SK-N-SH (cell line): ENCODE measurements around the gene PAWR. TPM values are rescaled to one million over a fixed set of nuclear protein-coding genes. Genes with fewer than 3 reads are reported as not detected.

Experiments used
- CTCF ChIA-PET: fragments of 300-600, 350-600 bp; formaldehyde crosslinking; extraction: SDS; loops from one replicate; lab custom pipeline; 2021; lab: Yijun Ruan, JAX
- POLR2A ChIA-PET: fragments of 350-600 bp; sonication (Branson Sonifier 250); formaldehyde crosslinking; extraction: SDS; loops from one replicate; lab custom pipeline; 2020; ENCODE audit warnings: antibody characterized with exemption, inconsistent platforms; lab: Yijun Ruan, JAX
- DNase-seq: peaks from one replicate; pipeline ENCODE4 v3.0.0; 2012
- H2AFZ ChIP-seq: fragments of 200-600 bp; sonication (generic); 2 replicates; pipeline ENCODE4 v1.8.1; 2016; ENCODE audit warnings: antibody characterized with exemption, mild to moderate bottlenecking, low read depth
- H3F3A ChIP-seq: fragments of 200-600 bp; sonication (generic); replicated peaks from 2 replicates; pipeline ENCODE3; 2016; ENCODE audit warnings: antibody characterized with exemption, mild to moderate bottlenecking; ENCODE audit not compliant: insufficient read depth
- H3K27ac ChIP-seq, 2 experiments: fragments of 200-500 bp in 1 of 2; fragments of 200-600 bp in 1 of 2; sonication (Bioruptor generic) in 1 of 2; sonication (generic), shearing (Covaris generic) in 1 of 2; 2 replicates each; pipeline versions ENCODE4 v1.5.1 to v1.6.1; 2014 to 2016; ENCODE audit warnings: low read depth in 2 of 2, inconsistent platforms in 1 of 2, low read length in 1 of 2, mild to moderate bottlenecking in 1 of 2, mixed read lengths in 1 of 2
- H3K27me3 ChIP-seq: fragments of 200-600 bp; sonication (generic), shearing (Covaris generic); 2 replicates; pipeline ENCODE4 v1.6.1; 2016; ENCODE audit warnings: mixed run types; ENCODE audit not compliant: insufficient read depth
- H3K36me3 ChIP-seq, 2 experiments: fragments of 200-500 bp in 1 of 2; fragments of 200-600 bp in 1 of 2; sonication (Bioruptor generic) in 1 of 2; sonication (generic) in 1 of 2; replicated peaks in 1 of 2; 2 replicates each; pipeline versions ENCODE3 to v1.5.1; 2014 to 2016; ENCODE audit warnings: low read length in 1 of 2, mild to moderate bottlenecking in 1 of 2; ENCODE audit not compliant: insufficient read depth in 2 of 2, control insufficient read depth in 1 of 2
- H3K4me1 ChIP-seq, 2 experiments: fragments of 200-500 bp in 1 of 2; fragments of 200-600 bp in 1 of 2; sonication (Bioruptor generic) in 1 of 2; sonication (generic), shearing (Covaris generic) in 1 of 2; 2 replicates each; pipeline versions ENCODE4 v1.5.1 to v1.6.1; 2014 to 2016; ENCODE audit warnings: low read depth in 1 of 2, low read length in 1 of 2, mixed run types in 1 of 2; ENCODE audit not compliant: insufficient read depth in 2 of 2, control insufficient read depth in 1 of 2
- H3K4me2 ChIP-seq: fragments of 200-600 bp; sonication (generic), shearing (Covaris generic); 2 replicates; pipeline ENCODE4 v1.6.1; 2017; ENCODE audit warnings: mixed run types
- H3K4me3 ChIP-seq, 2 experiments: fragments of 200-500 bp in 1 of 2; fragments of 200-600 bp in 1 of 2; sonication (Bioruptor generic) in 1 of 2; sonication (generic), shearing (Covaris generic) in 1 of 2; 2 replicates each; pipeline versions ENCODE4 v1.5.1 to v1.8.1; 2014 to 2016; ENCODE audit warnings: low read depth in 2 of 2, inconsistent platforms in 1 of 2, low read length in 1 of 2, mild to moderate bottlenecking in 1 of 2, mixed read lengths in 1 of 2, moderate library complexity in 1 of 2
- H3K79me2 ChIP-seq: fragments of 200-600 bp; sonication (generic); 2 replicates; pipeline ENCODE4 v1.8.1; 2017; ENCODE audit warnings: mild to moderate bottlenecking; ENCODE audit not compliant: insufficient read depth
- H3K9ac ChIP-seq: fragments of 200-600 bp; sonication (generic); 2 replicates; pipeline ENCODE4 v1.6.1; 2017; ENCODE audit warnings: mixed run types
- H3K9me2 ChIP-seq: fragments of 200-600 bp; sonication (generic); 2 replicates; pipeline ENCODE4 v1.6.1; 2017; ENCODE audit warnings: mixed run types
- H3K9me3 ChIP-seq: fragments of 200-600 bp; sonication (generic); 2 replicates; pipeline ENCODE4 v1.6.1; 2017; ENCODE audit warnings: mixed run types, mild to moderate bottlenecking, moderate library complexity
- H4K20me1 ChIP-seq: fragments of 200-600 bp; sonication (generic); 2 replicates; pipeline ENCODE4 v1.6.1; 2017; ENCODE audit warnings: mild to moderate bottlenecking, mixed run types; ENCODE audit not compliant: insufficient read depth
- CHD2 ChIP-seq: fragments of 150-350 bp; IDR thresholded peaks from 2 replicates; pipeline ENCODE4 v1.6.1; 2018; ENCODE audit warnings: low read length; ENCODE audit not compliant: partially characterized antibody
- EP300 ChIP-seq, 2 experiments: IDR thresholded peaks; 2 replicates each; pipeline versions ENCODE4 v1.4.0 to v1.6.1; 2012; ENCODE audit warnings: borderline replicate concordance in 1 of 2, low read depth in 1 of 2, low read length in 1 of 2
- EZH2phosphoT487 ChIP-seq: fragments of 200-600 bp; sonication (generic); IDR thresholded peaks from 2 replicates; pipeline ENCODE4 v1.6.1; 2017; ENCODE audit warnings: low read depth, mixed run types, mild to moderate bottlenecking, antibody characterized with exemption, moderate library complexity, borderline replicate concordance
- FOSL2 ChIP-seq: IDR thresholded peaks from 2 replicates; pipeline ENCODE4 v1.4.0; 2012; ENCODE audit warnings: low read depth, mild to moderate bottlenecking, moderate library complexity, borderline replicate concordance
- FOXJ3 ChIP-seq: sonication (generic); formaldehyde crosslinking; IDR thresholded peaks from 2 replicates; pipeline ENCODE4 v1.5.1; 2020; ENCODE audit warnings: mild to moderate bottlenecking, missing genetic modification reagents
- FOXM1 ChIP-seq: IDR thresholded peaks from 2 replicates; pipeline ENCODE4 v1.4.0; 2012; ENCODE audit warnings: low read depth, mild to moderate bottlenecking
- GABPA ChIP-seq: IDR thresholded peaks from 2 replicates; pipeline ENCODE4 v1.4.0; 2012; ENCODE audit warnings: low read depth, mild to moderate bottlenecking
- IRF3 ChIP-seq: fragments of 150-350 bp; IDR thresholded peaks from 2 replicates; pipeline ENCODE4 v1.6.1; 2016; ENCODE audit warnings: mild to moderate bottlenecking, low read depth, low read length
- MEF2A ChIP-seq: IDR thresholded peaks from 2 replicates; pipeline ENCODE4 v1.4.0; 2012; ENCODE audit warnings: low read depth, borderline replicate concordance
- MXI1 ChIP-seq: IDR thresholded peaks from 2 replicates; pipeline ENCODE4 v1.6.1; 2012; ENCODE audit warnings: mild to moderate bottlenecking, low read depth, low read length, improper control_type of control experiment
- NFIC ChIP-seq: IDR thresholded peaks from 2 replicates; pipeline ENCODE4 v1.4.0; 2012; ENCODE audit warnings: borderline replicate concordance
- NRF1 ChIP-seq: IDR thresholded peaks from 2 replicates; pipeline ENCODE4 v1.6.1; 2012; ENCODE audit warnings: low read depth, mild to moderate bottlenecking, low read length
- PBX3 ChIP-seq: IDR thresholded peaks from 2 replicates; pipeline ENCODE4; 2012
- POLR2AphosphoS5 ChIP-seq: IDR thresholded peaks from 2 replicates; pipeline ENCODE4 v1.6.1; 2012; ENCODE audit warnings: low read depth, low read length
- RAD21 ChIP-seq: IDR thresholded peaks from 2 replicates; pipeline ENCODE4 v1.6.1; 2012; ENCODE audit warnings: mild to moderate bottlenecking, low read length
- RFX5 ChIP-seq: IDR thresholded peaks from 2 replicates; pipeline ENCODE4 v1.6.1; 2012; ENCODE audit warnings: mild to moderate bottlenecking, improper control_type of control experiment, low read length
- RXRA ChIP-seq: IDR thresholded peaks from 2 replicates; pipeline ENCODE4 v1.4.0; 2012; ENCODE audit warnings: low read depth, mild to moderate bottlenecking, borderline replicate concordance
- SIN3A ChIP-seq: IDR thresholded peaks from 2 replicates; pipeline ENCODE4 v1.6.1; 2012; ENCODE audit warnings: low read depth, mild to moderate bottlenecking, low read length, moderate library complexity, borderline replicate concordance
- SMC3 ChIP-seq: IDR thresholded peaks from 2 replicates; pipeline ENCODE4 v1.6.1; 2012; ENCODE audit warnings: low read depth, low read length, improper control_type of control experiment
- TAF1 ChIP-seq: IDR thresholded peaks from 2 replicates; pipeline ENCODE4 v1.6.1; 2012; ENCODE audit warnings: low read depth, mild to moderate bottlenecking, low read length, moderate library complexity, borderline replicate concordance
- TEAD4 ChIP-seq: IDR thresholded peaks from 2 replicates; pipeline ENCODE4 v1.4.0; 2012; ENCODE audit warnings: mild to moderate bottlenecking, borderline replicate concordance; ENCODE audit not compliant: insufficient read depth
- USF1 ChIP-seq: IDR thresholded peaks from 2 replicates; pipeline ENCODE4 v1.4.0; 2012; ENCODE audit warnings: low read depth, borderline replicate concordance
- USF2 ChIP-seq: fragments of 150-350 bp; IDR thresholded peaks from 2 replicates; pipeline ENCODE4 v1.6.1; 2017; ENCODE audit warnings: antibody characterized with exemption, low read length, low read depth, borderline replicate concordance
- YY1 ChIP-seq: IDR thresholded peaks from 2 replicates; pipeline ENCODE4 v1.4.0; 2012; ENCODE audit warnings: low read depth, mild to moderate bottlenecking
- WGBS: methylation state at CpG from one replicate; pipeline ENCODE4 v1.1.6; 2017; ENCODE audit warnings: low lambda C conversion rate; 5-methylcytosine and 5-hydroxymethylcytosine counted together
- polyA plus RNA-seq, 3 experiments: library from polyadenylated mRNA; depleted of rRNA; stranded (reverse); fragments of >200 nt; gene quantifications; 2 replicates each; pipeline ENCODE4 v1.2.3, GENCODE V29; 2012

Gene PAWR
- polyA plus RNA-seq, 1 of the 3 experiments (the other 2 are of a cell fraction) = 1.8 TPM

GRCh38 chr12:79548610-79548924 is 142.2 kb downstream of the PAWR start:
- H3K27ac ChIP-seq = peak overlapping the region in 1 of 2 experiments; percentile 62; a peak in 2 of 4 replicates
- H4K20me1 ChIP-seq = no peaks in the 10 kb centered on the region
- H3K79me2 ChIP-seq = no peaks in the 10 kb centered on the region
- H3K9me3 ChIP-seq = no peaks in the 10 kb centered on the region
- no peaks in the 10 kb centered on the region for H3K9me2 ChIP-seq
- peaks cover 0 to 4% of the 10 kb centered on the region in 2 experiments for H3K36me3 ChIP-seq
- H3K4me3 ChIP-seq = no peak overlapping the region
- no peaks in the 10 kb centered on the region for H3K27me3 ChIP-seq
- CTCF ChIA-PET = interaction anchor here (0.8 to 1.3 kb wide), 9 partner anchors 10 to 716 kb away, joined by 3 to 7 read pairs (median 3); no protein-coding TSS in a partner anchor
- TF ChIP-seq IRF3 (no peak), TEAD4 (no peak), CHD2 (no peak), TAF1 (no peak)
- TF ChIP-seq, all 33 proteins: peak for 0
- Histone ChIP-seq H3K4me1 (peaks cover 0 to 9% of the 10 kb centered on the region in 2 experiments; a peak in 3 of 4 replicates), H3K9ac (peak overlapping the region; percentile 29; the same call in 1 of the 2 replicates), H2AFZ (no peak overlapping the region), H3F3A (peaks cover 31% of the 10 kb centered on the region), H3K4me2 (no peak overlapping the region; the same call in 1 of the 2 replicates)
- DNase-seq = no peak
- POLR2A ChIA-PET = no interaction called here

- Histone ChIP-seq H3K4me2 (peak overlapping the region; percentile 50), H3K27me3 (no peaks in the 10 kb centered on the region), H3K9me2 (no peaks in the 10 kb centered on the region), H4K20me1 (no peaks in the 10 kb centered on the region), H3K27ac (peak overlapping the region; percentile 25 to 62; a peak in 3 of 4 replicates), H3K9me3 (no peaks in the 10 kb centered on the region), H3K36me3 (peaks cover 0 to 4% of the 10 kb centered on the region in 2 experiments), H3K9ac (peak overlapping the region; percentile 29; the same call in 1 of the 2 replicates), H3K79me2 (no peaks in the 10 kb centered on the region), H3K4me1 (peaks cover 0 to 9% of the 10 kb centered on the region in 2 experiments; a peak in 3 of 4 replicates), H3F3A (peaks cover 31% of the 10 kb centered on the region), H3K4me3 (no peak overlapping the region), H2AFZ (peak overlapping the region; percentile 43; the same call in 1 of the 2 replicates)
- ChIA-PET CTCF (interaction anchor here (0.6 to 1.4 kb wide), 19 partner anchors 9 to 1010 kb away, joined by 3 to 7 read pairs (median 3); partner anchors contain the start of gene PAWR), POLR2A (no interaction called here)
- DNase-seq = peak; percentile 56
- 36% methylated on average over 8 of the region's 8 CpGs for WGBS
- TF ChIP-seq FOXM1 (no peak), MXI1 (no peak), NRF1 (no peak), RFX5 (no peak), FOSL2 (no peak), RXRA (no peak), SMC3 (peak; percentile 57), MEF2A (no peak), YY1 (no peak), POLR2AphosphoS5 (no peak), NFIC (no peak), EZH2phosphoT487 (no peak), USF1 (no peak), RAD21 (peak; percentile 64), TEAD4 (no peak), FOXJ3 (CRISPR knock-in tag) (no peak), EP300 (IDR thresholded peaks at IDR 0.05; ENCODE audit: borderline replicate concordance in 1 of 2, low read depth in 1 of 2, low read length in 1 of 2) (no peak), PBX3 (no peak), SIN3A (no peak), GABPA (no peak), USF2 (no peak)
Observed at GRCh38 chr12:79547735-79548609, 142.8 kb downstream of the PAWR start.
